Colonic mucosa (tissue), 4 donors: ENCODE measurements around the gene KIF12. TPM values are rescaled to one million over a fixed set of nuclear protein-coding genes. Genes with fewer than 3 reads are reported as not detected.
"Not testable (repeated sequence)": the region's sequence is repeated elsewhere in the genome, so short reads cannot be mapped to it uniquely, and the experiment has no call there.

ENCODE experiments used
- DNase-seq: peaks from one replicate; pipeline ENCODE4 v3.0.0-alpha.2; 2020
- H3K27ac ChIP-seq: fragments of 200-600 bp; one replicate; pipeline ENCODE4 v1.8.0; 2021
- H3K27me3 ChIP-seq: fragments of 200-600 bp; one replicate; pipeline ENCODE4 v1.8.0; 2021
- H3K36me3 ChIP-seq: fragments of 200-600 bp; one replicate; pipeline ENCODE4 v1.8.0; 2021
- H3K4me1 ChIP-seq: fragments of 200-600 bp; one replicate; pipeline ENCODE4 v1.8.0; 2021; ENCODE audit warnings: mild to moderate bottlenecking
- H3K4me3 ChIP-seq: fragments of 200-600 bp; one replicate; pipeline ENCODE4 v1.8.0; 2021
- H3K9ac ChIP-seq, 2 donors: one replicate each; pipeline ENCODE4 v1.7.0; 2013; ENCODE audit warnings: control low read depth in 2 of 2, low read depth in 2 of 2, low read length in 2 of 2
- H3K9me3 ChIP-seq: fragments of 200-600 bp; one replicate; pipeline ENCODE4 v1.8.0; 2021
- intact Hi-C: fragments of 100-400 bp; cut with DNase I; formaldehyde crosslinking; loops from one replicate; pipeline ENCODE4 v1.14.1; 2022
- total RNA-seq, 2 donors: library from RNA; stranded (reverse); fragmentation: NEBNext Ultra II Directional in 1 of 2; extraction: Animal tissue kit (Norgen Biotek cat#: 25700) in 1 of 2; gene quantifications; one replicate each; pipeline ENCODE4 v1.2.1, GENCODE V29; 2021
- TF ChIP-seq, protein P1 (sequence below): fragments of 200-600 bp; IDR thresholded peaks from one replicate; pipeline ENCODE4 v1.8.0; 2022; ENCODE audit warnings: antibody characterized with exemption, mild to moderate bottlenecking
- donor health status: healthy.
- donor health status: DM: no; HTN: no; CAD: no.
- donor health status: DM: no; HTN: no; CAD: no.

The KIF12 gene
- total RNA-seq, 2 donors from 2014 or later, result 27.2 to 33.8 TPM

DNA sequence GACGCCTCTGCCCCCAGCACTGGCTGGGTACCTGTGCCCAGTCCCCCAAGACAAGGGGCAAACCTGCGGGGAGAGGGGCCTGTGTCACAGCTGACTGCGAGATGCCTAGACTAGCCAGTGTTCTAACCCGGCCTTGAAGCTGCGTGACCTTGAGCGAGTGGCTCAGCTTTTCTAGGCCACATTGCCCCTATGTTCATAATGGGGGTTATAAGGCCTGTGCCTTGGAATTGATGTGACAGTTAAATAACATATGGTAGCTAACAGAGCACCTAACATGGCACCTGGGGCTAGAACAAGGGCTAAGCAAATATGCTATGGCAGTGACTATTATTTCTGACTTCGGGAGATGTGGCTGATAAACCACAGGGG lies 33.4 kb upstream of the KIF12 start:
- no peak for DNase-seq
- H3K27ac ChIP-seq, result no peak overlapping the region
- no peaks in the 10 kb centered on the region for H3K27me3 ChIP-seq
- TF ChIP-seq, protein P1, sequence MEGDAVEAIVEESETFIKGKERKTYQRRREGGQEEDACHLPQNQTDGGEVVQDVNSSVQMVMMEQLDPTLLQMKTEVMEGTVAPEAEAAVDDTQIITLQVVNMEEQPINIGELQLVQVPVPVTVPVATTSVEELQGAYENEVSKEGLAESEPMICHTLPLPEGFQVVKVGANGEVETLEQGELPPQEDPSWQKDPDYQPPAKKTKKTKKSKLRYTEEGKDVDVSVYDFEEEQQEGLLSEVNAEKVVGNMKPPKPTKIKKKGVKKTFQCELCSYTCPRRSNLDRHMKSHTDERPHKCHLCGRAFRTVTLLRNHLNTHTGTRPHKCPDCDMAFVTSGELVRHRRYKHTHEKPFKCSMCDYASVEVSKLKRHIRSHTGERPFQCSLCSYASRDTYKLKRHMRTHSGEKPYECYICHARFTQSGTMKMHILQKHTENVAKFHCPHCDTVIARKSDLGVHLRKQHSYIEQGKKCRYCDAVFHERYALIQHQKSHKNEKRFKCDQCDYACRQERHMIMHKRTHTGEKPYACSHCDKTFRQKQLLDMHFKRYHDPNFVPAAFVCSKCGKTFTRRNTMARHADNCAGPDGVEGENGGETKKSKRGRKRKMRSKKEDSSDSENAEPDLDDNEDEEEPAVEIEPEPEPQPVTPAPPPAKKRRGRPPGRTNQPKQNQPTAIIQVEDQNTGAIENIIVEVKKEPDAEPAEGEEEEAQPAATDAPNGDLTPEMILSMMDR, result no peak
- intact Hi-C loops, result no loop called here
- no peaks in the 10 kb centered on the region for H3K4me1 ChIP-seq
- no peaks in the 10 kb centered on the region for H3K36me3 ChIP-seq
- H3K9me3 ChIP-seq, result no peaks in the 10 kb centered on the region
- no peak overlapping the region for H3K4me3 ChIP-seq
- no peak overlapping the region for H3K9ac ChIP-seq

GRCh38 chr9:114131808-114132549 lies 32.9 kb upstream of the KIF12 start:
- TF ChIP-seq, protein P1, result no peak
- no peaks in the 10 kb centered on the region for H3K36me3 ChIP-seq
- intact Hi-C loops, result no loop called here
- no peak overlapping the region for H3K4me3 ChIP-seq
- no peak overlapping the region for H3K9ac ChIP-seq
- no peak for DNase-seq
- H3K4me1 ChIP-seq, result no peaks in the 10 kb centered on the region
- H3K27me3 ChIP-seq, result no peaks in the 10 kb centered on the region
- H3K9me3 ChIP-seq, result no peaks in the 10 kb centered on the region
- H3K27ac ChIP-seq, result no peak overlapping the region

DNA sequence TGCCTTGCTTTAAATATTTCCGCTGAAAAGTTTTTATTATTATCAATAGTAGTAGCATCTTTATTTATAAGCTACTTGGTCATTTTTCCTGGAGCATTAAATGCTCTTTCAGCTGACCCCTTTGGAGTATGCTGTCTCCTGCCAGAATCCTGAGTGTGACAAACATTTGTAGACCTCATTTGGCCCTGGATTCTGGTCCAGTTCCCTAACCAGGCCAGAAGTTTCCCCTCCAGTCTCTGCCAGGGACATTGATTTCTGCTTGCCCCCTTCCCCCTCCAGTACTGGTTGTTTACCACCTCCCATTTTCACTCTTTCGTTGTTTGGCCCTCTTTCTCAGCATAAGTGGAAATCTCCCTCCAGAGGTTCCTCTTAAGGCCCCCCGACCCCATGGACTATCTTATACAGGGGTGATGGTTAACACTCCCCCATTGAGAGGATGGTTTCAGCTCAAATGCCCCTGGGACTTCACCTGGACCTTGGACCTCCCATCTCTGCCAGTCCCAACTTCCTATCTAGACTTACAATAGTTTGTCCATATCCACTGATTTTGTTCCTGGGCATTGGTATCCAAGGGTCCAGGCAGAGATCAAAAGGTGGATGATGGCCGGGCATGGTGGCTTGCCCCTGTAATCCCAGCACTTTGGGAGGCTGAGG lies 31.7 kb upstream of the KIF12 start:
- H3K9me3 ChIP-seq, result no peaks in the 10 kb centered on the region
- H3K4me3 ChIP-seq, result no peak overlapping the region
- TF ChIP-seq, protein P1, result no peak
- no peak for DNase-seq
- no peaks in the 10 kb centered on the region for H3K4me1 ChIP-seq
- intact Hi-C loops, result no loop called here
- H3K9ac ChIP-seq, result no peak overlapping the region
- H3K36me3 ChIP-seq, result no peaks in the 10 kb centered on the region
- H3K27ac ChIP-seq, result no peak overlapping the region
- no peaks in the 10 kb centered on the region for H3K27me3 ChIP-seq

GRCh38 chr9:114130141-114130540 lies 31.0 kb upstream of the KIF12 start:
- no peak for DNase-seq
- Histone ChIP-seq H3K27me3 (no peaks in the 10 kb centered on the region), H3K36me3 (no peaks in the 10 kb centered on the region), H3K27ac (no peak overlapping the region), H3K4me3 (no peak overlapping the region), H3K9ac (no peak overlapping the region), H3K4me1 (no peaks in the 10 kb centered on the region), H3K9me3 (no peaks in the 10 kb centered on the region)
- TF ChIP-seq, protein P1, result no peak
- intact Hi-C loops, result no loop called here

DNA sequence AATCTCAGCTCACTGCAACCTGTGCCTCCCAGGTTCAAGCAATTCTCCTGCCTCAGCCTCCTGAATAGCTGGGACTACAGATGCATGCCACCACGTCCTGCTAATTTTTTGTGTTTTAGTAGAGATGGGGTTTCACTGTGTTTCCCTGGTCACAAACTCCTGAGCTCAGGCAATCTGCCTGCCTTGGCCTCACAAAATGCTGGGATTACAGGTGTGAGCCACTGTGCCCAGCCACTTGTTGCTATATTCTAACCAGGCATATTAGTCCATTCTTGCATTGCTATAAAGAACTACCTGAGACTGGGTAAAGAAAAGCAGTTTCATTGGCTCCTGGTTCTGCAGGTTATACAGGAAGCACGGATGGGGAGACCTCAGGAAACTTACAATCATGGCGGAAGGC lies 29.7 kb upstream of the KIF12 start:
- H3K4me3 ChIP-seq, H3K9ac ChIP-seq, H3K4me1 ChIP-seq, H3K27me3 ChIP-seq, DNase-seq, intact Hi-C loops, H3K27ac ChIP-seq, H3K9me3 ChIP-seq, H3K36me3 ChIP-seq: not testable (repeated sequence)
